GM21723 (cell line): ENCODE data around the gene DENR.
"Not testable (repeated sequence)": the region's sequence is repeated elsewhere in the genome, so short reads cannot be mapped to it uniquely, and the experiment has no call there.

ENCODE experiments used
- ATAC-seq: cut with Tn5 transposase; IDR thresholded peaks from one replicate; pipeline ENCODE4 v1.9.1; 2021; ENCODE audit warnings: mild to moderate bottlenecking, moderate library complexity; ENCODE audit not compliant: unreplicated experiment

DENR gene

GRCh38 chr12:122752464-122753318 is at the start of gene DENR:
Gene DENR, plus strand, starts transcription at chr12:122752824. Its CDS starts 878 bp downstream, at chr12:122753702.
- ATAC-seq, result peak; percentile 92

- not testable (repeated sequence) for ATAC-seq
Observed at GRCh38 chr12:122702890-122703611, 49.6 kb upstream of the DENR start, which contains the start of gene HCAR2. Gene HCAR2, minus strand, starts transcription at chr12:122703357. Its CDS starts 74 bp downstream, at chr12:122703283.

GRCh38 chr12:122703841-122704240 is 48.8 kb upstream of the DENR start:
- not testable (repeated sequence) for ATAC-seq

- ATAC-seq, result not testable (repeated sequence)
Observed at GRCh38 chr12:122709287-122709686, 43.3 kb upstream of the DENR start.

GRCh38 chr12:122710341-122710740 is 42.3 kb upstream of the DENR start:
- ATAC-seq, result not testable (repeated sequence)

- not testable (repeated sequence) for ATAC-seq
Observed at GRCh38 chr12:122711266-122711665, 41.4 kb upstream of the DENR start.

GRCh38 chr12:122713491-122714188 is 39.0 kb upstream of the DENR start:
- ATAC-seq, result not testable (repeated sequence)

GRCh38 chr12:122715211-122715610 is 37.4 kb upstream of the DENR start:
- not testable (repeated sequence) for ATAC-seq

GRCh38 chr12:122716658-122717057 is 36.0 kb upstream of the DENR start, which contains the start of gene HCAR3:
Gene HCAR3, minus strand, starts transcription at chr12:122716811. Its CDS starts 74 bp downstream, at chr12:122716737.
- ATAC-seq, result not testable (repeated sequence)

GRCh38 chr12:122721057-122721545 is 31.5 kb upstream of the DENR start:
- no peak for ATAC-seq

- no peak for ATAC-seq
Observed at GRCh38 chr12:122722387-122722786, 30.2 kb upstream of the DENR start.

- ATAC-seq, result no peak
Observed at GRCh38 chr12:122724641-122725243, 27.9 kb upstream of the DENR start.

- ATAC-seq, result no peak
Observed at GRCh38 chr12:122725452-122726079, 27.1 kb upstream of the DENR start.

- peak; percentile 44 for ATAC-seq
Observed at GRCh38 chr12:122726080-122726558, 26.5 kb upstream of the DENR start.

GRCh38 chr12:122729583-122730214 is 22.9 kb upstream of the DENR start:
- no peak for ATAC-seq

GRCh38 chr12:122730215-122731014 is 22.2 kb upstream of the DENR start, which contains the start of gene HCAR1:
Gene HCAR1, minus strand, starts transcription at chr12:122730844. Its CDS starts 505 bp downstream, at chr12:122730339.
- ATAC-seq, result no peak

- ATAC-seq, result no peak
Observed at GRCh38 chr12:122732170-122732569, 20.5 kb upstream of the DENR start.

- no peak for ATAC-seq
Observed at GRCh38 chr12:122732611-122733010, 20.0 kb upstream of the DENR start.
